ENCODE results near the gene MCCC2.

GRCh38 chr5:71597001-71597400, 9.9 kb downstream of the MCCC2 start:
- TF ChIP-seq ZBTB7A (IDR thresholded peaks at IDR 0.05; ENCODE audit: low read depth) (no peak), YY1 (IDR thresholded peaks at IDR 0.05; ENCODE audit: low read depth) (no peak), MAX (IDR thresholded peaks at IDR 0.05) (no peak), CEBPB (IDR thresholded peaks at IDR 0.05) (no peak), TAF1 (IDR thresholded peaks at IDR 0.05; ENCODE audit: low read depth) (no peak), EGR1 (IDR thresholded peaks at IDR 0.05) (no peak), TCF12 (IDR thresholded peaks at IDR 0.05; ENCODE audit: low read depth) (no peak), EP300 (IDR thresholded peaks at IDR 0.05; ENCODE audit: borderline replicate concordance) (no peak), REST (IDR thresholded peaks at IDR 0.05; ENCODE audit: low read depth) (no peak), FOXM1 (IDR thresholded peaks at IDR 0.05; ENCODE audit: borderline replicate concordance, low read depth) (no peak), CREB1 (IDR thresholded peaks at IDR 0.05; ENCODE audit: low read depth) (no peak), NFIC (IDR thresholded peaks at IDR 0.05) (no peak)
- TF ChIP-seq, protein P1, sequence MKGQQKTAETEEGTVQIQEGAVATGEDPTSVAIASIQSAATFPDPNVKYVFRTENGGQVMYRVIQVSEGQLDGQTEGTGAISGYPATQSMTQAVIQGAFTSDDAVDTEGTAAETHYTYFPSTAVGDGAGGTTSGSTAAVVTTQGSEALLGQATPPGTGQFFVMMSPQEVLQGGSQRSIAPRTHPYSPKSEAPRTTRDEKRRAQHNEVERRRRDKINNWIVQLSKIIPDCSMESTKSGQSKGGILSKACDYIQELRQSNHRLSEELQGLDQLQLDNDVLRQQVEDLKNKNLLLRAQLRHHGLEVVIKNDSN (IDR thresholded peaks at IDR 0.05) = no peak
